Right cardiac atrium (tissue), 5 donors: ENCODE results near the gene SRGAP2C. TPM values are rescaled to one million over a fixed set of nuclear protein-coding genes. Genes with fewer than 3 reads are reported as not detected.
"Not testable (repeated sequence)": the region's sequence is repeated elsewhere in the genome, so short reads cannot be mapped to it uniquely, and the experiment has no call there.

Experiments used
- ATAC-seq, 2 donors: fragments of 200-7000 bp; cut with Tn5 transposase; one replicate each; pipeline versions ENCODE4 v1.8.0 to v1.9.1; 2020; ENCODE audit warnings: moderate library complexity in 2 of 2, mild to moderate bottlenecking in 1 of 2
- DNase-seq, 3 donors: peaks; one replicate each; pipeline ENCODE4 v3.0.0-alpha.2; 2020
- H3K27ac ChIP-seq: one replicate; pipeline ENCODE4 v1.5.1; 2013; ENCODE audit warnings: mild to moderate bottlenecking, low read length, control low read depth, moderate library complexity
- H3K27me3 ChIP-seq: one replicate; pipeline ENCODE4 v1.6.1; 2013; ENCODE audit not compliant: control insufficient read depth, insufficient read depth
- H3K4me1 ChIP-seq: one replicate; pipeline ENCODE4 v1.6.1; 2013; ENCODE audit warnings: low read length; ENCODE audit not compliant: control insufficient read depth, insufficient read depth
- H3K4me3 ChIP-seq: one replicate; pipeline ENCODE4 v1.5.1; 2013; ENCODE audit warnings: low read length, control low read depth
- H3K9me3 ChIP-seq: one replicate; pipeline ENCODE4 v1.6.1; 2013; ENCODE audit warnings: low read length; ENCODE audit not compliant: control insufficient read depth
- WGBS: extraction: QIAGEN DNeasy Blood & Tissue Kit; methylation state at CpG from one replicate; pipeline ENCODE4 v1.1.7; 2013; 5-methylcytosine and 5-hydroxymethylcytosine counted together
- intact Hi-C, 4 donors: fragments of 100-400 bp; cut with DNase I; formaldehyde crosslinking; loops; one replicate each; pipeline versions ENCODE4 v1.11.0 to v1.14.0; 2022 to 2023
- polyA plus RNA-seq: library from polyadenylated mRNA; stranded (reverse); fragments of 200-250 nt; gene quantifications from one replicate; pipeline ENCODE4 v1.2.3, GENCODE V29; 2013
- total RNA-seq, 4 donors: library from RNA; stranded (reverse); fragmentation: NEBNext Ultra II Directional; extraction: Animal tissue kit (Norgen Biotek cat#: 25700); gene quantifications; one replicate each; pipeline ENCODE4 v1.2.1, GENCODE V29; 2021
- donor health status: healthy with polysubstance abuse.
- donor health status: DM: no; HTN: yes; CAD: no.
- donor health status: DM: no; HTN: no; CAD: no.
- donor health status: DM: no; HTN: yes; CAD: no; lungs with severe emphysema.
- donor health status: DM: yes; HTN: yes; CAD: no.

Gene SRGAP2C
- total and polyA plus RNA-seq, 5 donors = 6.2 to 28.8 (median 23.6) TPM

GRCh38 chr1:121346654-121347053 is 161.9 kb downstream of the SRGAP2C start:
- H3K4me3 ChIP-seq, intact Hi-C loops, DNase-seq, H3K9me3 ChIP-seq, H3K27ac ChIP-seq, H3K4me1 ChIP-seq, H3K27me3 ChIP-seq: not testable (repeated sequence)
- peak; percentile 79 to 81 for ATAC-seq
- WGBS = 79% methylated on average over 3 of the region's 3 CpGs

GRCh38 chr1:121347476-121347875 is 162.7 kb downstream of the SRGAP2C start:
- intact Hi-C loops, H3K4me3 ChIP-seq, H3K27me3 ChIP-seq, H3K9me3 ChIP-seq, H3K4me1 ChIP-seq, H3K27ac ChIP-seq: not testable (repeated sequence)
- WGBS = 60% methylated on average over 4 of the region's 5 CpGs
- DNase-seq (peak in 1 of 3 donors; percentile 2), ATAC-seq (peak in 1 of 2 donors; percentile 20)

- ATAC-seq, H3K27me3 ChIP-seq, H3K4me1 ChIP-seq, H3K27ac ChIP-seq, H3K9me3 ChIP-seq, H3K4me3 ChIP-seq, intact Hi-C loops, DNase-seq: not testable (repeated sequence)
- WGBS = no CpG with 5 or more reads among the region's 1 CpG
These were observed 163.3 kb downstream of the SRGAP2C start for GRCh38 chr1:121348115-121348514.

GRCh38 chr1:121349332-121349967 is 164.7 kb downstream of the SRGAP2C start:
- H3K27me3 ChIP-seq, H3K4me3 ChIP-seq, H3K4me1 ChIP-seq, H3K27ac ChIP-seq, intact Hi-C loops, H3K9me3 ChIP-seq, DNase-seq, ATAC-seq: not testable (repeated sequence)
- WGBS = 80% methylated on average over 1 of the region's 4 CpGs

GRCh38 chr1:121355711-121356420 is 171.1 kb downstream of the SRGAP2C start:
- H3K4me3 ChIP-seq, intact Hi-C loops, H3K9me3 ChIP-seq, H3K27me3 ChIP-seq, DNase-seq, H3K4me1 ChIP-seq, H3K27ac ChIP-seq: not testable (repeated sequence)
- peak; percentile 80 to 82 for ATAC-seq
- no CpG with 5 or more reads among the region's 5 CpGs for WGBS

GRCh38 chr1:121356819-121357218 is 172.0 kb downstream of the SRGAP2C start:
- H3K27ac ChIP-seq, H3K4me3 ChIP-seq, intact Hi-C loops, DNase-seq, H3K4me1 ChIP-seq, H3K27me3 ChIP-seq, H3K9me3 ChIP-seq: not testable (repeated sequence)
- peak; percentile 22 to 35 for ATAC-seq
- WGBS = 14% methylated on average over 1 of the region's 2 CpGs

GRCh38 chr1:121360531-121360930 is 175.8 kb downstream of the SRGAP2C start:
- WGBS = no CpG with 5 or more reads among the region's 1 CpG
- H3K27me3 ChIP-seq, H3K27ac ChIP-seq, H3K9me3 ChIP-seq, H3K4me1 ChIP-seq, H3K4me3 ChIP-seq, DNase-seq, ATAC-seq, intact Hi-C loops: not testable (repeated sequence)

GRCh38 chr1:121361451-121362233 is 176.9 kb downstream of the SRGAP2C start:
- intact Hi-C loops, H3K9me3 ChIP-seq, H3K4me3 ChIP-seq, DNase-seq, H3K4me1 ChIP-seq, H3K27ac ChIP-seq, H3K27me3 ChIP-seq: not testable (repeated sequence)
- 15% methylated on average over 1 of the region's 7 CpGs for WGBS
- peak; percentile 81 to 87 for ATAC-seq

GRCh38 chr1:121362234-121362883 is 177.6 kb downstream of the SRGAP2C start:
- intact Hi-C loops, H3K4me3 ChIP-seq: not testable (repeated sequence)
- peak; percentile 40 to 61 (median 50) for DNase-seq

GRCh38 chr1:121365316-121365715 is 180.5 kb downstream of the SRGAP2C start:
- H3K27ac ChIP-seq, H3K9me3 ChIP-seq, ATAC-seq, intact Hi-C loops, H3K27me3 ChIP-seq, H3K4me3 ChIP-seq, H3K4me1 ChIP-seq: not testable (repeated sequence)
- DNase-seq = peak in 1 of 3 donors; percentile 3
- 79% methylated on average over 3 of the region's 6 CpGs for whole genome bisulfite sequencing

More at GRCh38 chr1:121362234-121362883, 177.6 kb downstream of the SRGAP2C start:
- not testable (repeated sequence) for H3K27me3 ChIP-seq, H3K27ac ChIP-seq, H3K9me3 ChIP-seq, H3K4me1 ChIP-seq
- WGBS = 20% methylated on average over 3 of the region's 4 CpGs
- peak; percentile 72 to 93 for ATAC-seq
